Left ventricle myocardium inferior (tissue), 1 donor: ENCODE measurements around the gene TRIP13. TPM values are rescaled to one million over a fixed set of nuclear protein-coding genes. Genes with fewer than 3 reads are reported as not detected.

Experiments
- DNase-seq: peaks from one replicate; pipeline ENCODE4 v3.0.0-alpha.2; 2020
- H3K27ac ChIP-seq: fragments of 200-600 bp; replicated peaks from 2 replicates; pipeline ENCODE4 v1.8.0; 2021
- H3K27me3 ChIP-seq: fragments of 200-600 bp; 2 replicates; pipeline ENCODE4 v1.8.0; 2021; ENCODE audit warnings: low read depth
- H3K36me3 ChIP-seq: fragments of 200-600 bp; 2 replicates; pipeline ENCODE4 v1.8.0; 2021
- H3K4me1 ChIP-seq: fragments of 200-600 bp; 2 replicates; pipeline ENCODE4 v1.8.0; 2021
- H3K4me3 ChIP-seq: fragments of 200-600 bp; 2 replicates; pipeline ENCODE4 v1.8.0; 2021; ENCODE audit warnings: mild to moderate bottlenecking, moderate library complexity
- H3K9me3 ChIP-seq: fragments of 200-600 bp; replicated peaks from 2 replicates; pipeline ENCODE4 v1.8.0; 2021
- CTCF ChIP-seq: fragments of 200-600 bp; IDR thresholded peaks from 2 replicates; pipeline ENCODE4 v1.8.0; 2021; ENCODE audit warnings: antibody characterized with exemption, mild to moderate bottlenecking, borderline replicate concordance
- intact Hi-C: fragments of 100-400 bp; cut with micrococcal nuclease; formaldehyde crosslinking; loops from one replicate; pipeline ENCODE4 v1.11.0; 2022
- total RNA-seq: library from RNA; stranded (reverse); fragmentation: NEBNext Ultra II Directional; extraction: Animal tissue kit (Norgen Biotek cat#: 25700); gene quantifications from one replicate; pipeline ENCODE4 v1.2.1, GENCODE V29; 2021
- donor health status: DM: no; HTN: yes; CAD: no; lungs with severe emphysema.

Gene TRIP13
- total RNA-seq, 1 donor from 2014 or later: 0.44 TPM

- Histone ChIP-seq H3K9me3 (no peaks in the 10 kb centered on the region), H3K36me3 (no peaks in the 10 kb centered on the region), H3K27ac (no peak overlapping the region), H3K4me1 (peaks cover 6% of the 10 kb centered on the region), H3K4me3 (no peak overlapping the region), H3K27me3 (no peaks in the 10 kb centered on the region)
- TF ChIP-seq CTCF: no peak
- intact Hi-C loops: loop anchor here (5.0 kb wide), 1 partner anchor 230 kb away; no protein-coding TSS in a partner anchor
- DNase-seq: no peak
Measured at GRCh38 chr5:902129-902916, 9.6 kb downstream of the TRIP13 start.

GRCh38 chr5:903756-904096 is 11.0 kb downstream of the TRIP13 start:
- Histone ChIP-seq H3K9me3 (no peaks in the 10 kb centered on the region), H3K4me3 (no peak overlapping the region), H3K27me3 (no peaks in the 10 kb centered on the region), H3K4me1 (peaks cover 6% of the 10 kb centered on the region), H3K36me3 (no peaks in the 10 kb centered on the region), H3K27ac (no peak overlapping the region)
- no peak for DNase-seq
- no peak for TF ChIP-seq CTCF
- intact Hi-C loops: loop anchor here (5.0 kb wide), 1 partner anchor 231 kb away; no protein-coding TSS in a partner anchor

- Histone ChIP-seq H3K36me3 (no peaks in the 10 kb centered on the region), H3K27ac (no peak overlapping the region), H3K4me3 (no peak overlapping the region), H3K27me3 (no peaks in the 10 kb centered on the region), H3K9me3 (no peaks in the 10 kb centered on the region), H3K4me1 (peaks cover 6% of the 10 kb centered on the region)
- no peak for TF ChIP-seq CTCF
- intact Hi-C loops: no loop called here
- DNase-seq: no peak
Measured at GRCh38 chr5:905139-905642, 12.5 kb downstream of the TRIP13 start.

- Histone ChIP-seq H3K36me3 (no peaks in the 10 kb centered on the region), H3K9me3 (no peaks in the 10 kb centered on the region), H3K4me1 (peaks cover 6% of the 10 kb centered on the region), H3K27me3 (no peaks in the 10 kb centered on the region), H3K27ac (no peak overlapping the region), H3K4me3 (no peak overlapping the region)
- intact Hi-C loops: no loop called here
- TF ChIP-seq CTCF: no peak
- no peak for DNase-seq
Measured at GRCh38 chr5:907366-907910, 14.8 kb downstream of the TRIP13 start.

- H3K27me3 ChIP-seq: no peaks in the 10 kb centered on the region
- no peaks in the 10 kb centered on the region for H3K9me3 ChIP-seq
- no peaks in the 10 kb centered on the region for H3K36me3 ChIP-seq
- no peaks in the 10 kb centered on the region for H3K4me1 ChIP-seq
- DNase-seq: no peak
- intact Hi-C loops: no loop called here
- no peak for TF ChIP-seq CTCF
- H3K27ac ChIP-seq: no peak overlapping the region
- no peak overlapping the region for H3K4me3 ChIP-seq
Measured at GRCh38 chr5:908172-908571, 15.5 kb downstream of the TRIP13 start.
